Neural crest cell (in vitro differentiated cells): ENCODE data around the gene GPATCH2. TPM values are rescaled to one million over a fixed set of nuclear protein-coding genes. Genes with fewer than 3 reads are reported as not detected.

Experiments
- DNase-seq: peaks from one replicate; pipeline ENCODE4 v3.0.0; 2021; ENCODE audit warnings: low read depth, mixed read lengths, low spot score
- H3K27ac Mint-ChIP-seq: one replicate; pipeline ENCODE4 v1.8.0; 2021; ENCODE audit warnings: mild to moderate bottlenecking, mixed read lengths; ENCODE audit not compliant: unreplicated experiment
- H3K27me3 Mint-ChIP-seq: 2 replicates; pipeline ENCODE4 v1.8.0; 2021; ENCODE audit warnings: low read depth, mild to moderate bottlenecking, mixed read lengths
- H3K36me3 Mint-ChIP-seq: 2 replicates; pipeline ENCODE4 v1.8.0; 2021; ENCODE audit warnings: low read depth, mild to moderate bottlenecking, mixed read lengths
- H3K4me1 Mint-ChIP-seq: 2 replicates; pipeline ENCODE4 v1.8.0; 2021; ENCODE audit warnings: mixed read lengths
- H3K4me3 Mint-ChIP-seq: one replicate; pipeline ENCODE4 v1.8.0; 2021; ENCODE audit warnings: mild to moderate bottlenecking, mixed read lengths
- H3K9me3 Mint-ChIP-seq: 2 replicates; pipeline ENCODE4 v1.8.0; 2021; ENCODE audit warnings: mixed read lengths
- total RNA-seq: library from RNA; stranded (reverse); gene quantifications from 2 replicates; pipeline ENCODE4 v1.2.1, GENCODE V29; 2021
- TF ChIP-seq, protein P1 (sequence below): fragments of 200-600 bp; sonication (generic); conservative IDR thresholded peaks from 2 replicates; pipeline ENCODE4 v1.5.0; 2021; ENCODE audit warnings: antibody characterized with exemption, mild to moderate bottlenecking

GPATCH2 gene
- total RNA-seq, 1 donor from 2014 or later: 16.6 TPM

GRCh38 chr1:217626321-217626720 is 4.6 kb downstream of the GPATCH2 start:
- no peak overlapping the region for H3K27ac Mint-ChIP-seq
- H3K36me3 Mint-ChIP-seq: no peaks in the 10 kb centered on the region
- H3K4me1 Mint-ChIP-seq: peaks cover 23% of the 10 kb centered on the region
- no peak for DNase-seq
- H3K9me3 Mint-ChIP-seq: no peaks in the 10 kb centered on the region
- no peak overlapping the region for H3K4me3 Mint-ChIP-seq
- TF ChIP-seq, protein P1, sequence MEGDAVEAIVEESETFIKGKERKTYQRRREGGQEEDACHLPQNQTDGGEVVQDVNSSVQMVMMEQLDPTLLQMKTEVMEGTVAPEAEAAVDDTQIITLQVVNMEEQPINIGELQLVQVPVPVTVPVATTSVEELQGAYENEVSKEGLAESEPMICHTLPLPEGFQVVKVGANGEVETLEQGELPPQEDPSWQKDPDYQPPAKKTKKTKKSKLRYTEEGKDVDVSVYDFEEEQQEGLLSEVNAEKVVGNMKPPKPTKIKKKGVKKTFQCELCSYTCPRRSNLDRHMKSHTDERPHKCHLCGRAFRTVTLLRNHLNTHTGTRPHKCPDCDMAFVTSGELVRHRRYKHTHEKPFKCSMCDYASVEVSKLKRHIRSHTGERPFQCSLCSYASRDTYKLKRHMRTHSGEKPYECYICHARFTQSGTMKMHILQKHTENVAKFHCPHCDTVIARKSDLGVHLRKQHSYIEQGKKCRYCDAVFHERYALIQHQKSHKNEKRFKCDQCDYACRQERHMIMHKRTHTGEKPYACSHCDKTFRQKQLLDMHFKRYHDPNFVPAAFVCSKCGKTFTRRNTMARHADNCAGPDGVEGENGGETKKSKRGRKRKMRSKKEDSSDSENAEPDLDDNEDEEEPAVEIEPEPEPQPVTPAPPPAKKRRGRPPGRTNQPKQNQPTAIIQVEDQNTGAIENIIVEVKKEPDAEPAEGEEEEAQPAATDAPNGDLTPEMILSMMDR: no peak
- no peaks in the 10 kb centered on the region for H3K27me3 Mint-ChIP-seq

- no peak overlapping the region for H3K4me3 Mint-ChIP-seq
- no peak for DNase-seq
- H3K9me3 Mint-ChIP-seq: no peaks in the 10 kb centered on the region
- peaks cover 12% of the 10 kb centered on the region for H3K36me3 Mint-ChIP-seq
- TF ChIP-seq, protein P1: no peak
- no peaks in the 10 kb centered on the region for H3K27me3 Mint-ChIP-seq
- peaks cover 6% of the 10 kb centered on the region for H3K4me1 Mint-ChIP-seq
- no peak overlapping the region for H3K27ac Mint-ChIP-seq
These were observed 8.8 kb downstream of the GPATCH2 start for GRCh38 chr1:217622042-217622441.

GRCh38 chr1:217620814-217621213 is 10.1 kb downstream of the GPATCH2 start:
- Mint-ChIP-seq H3K9me3 (no peaks in the 10 kb centered on the region), H3K36me3 (peaks cover 12% of the 10 kb centered on the region), H3K27me3 (no peaks in the 10 kb centered on the region), H3K4me1 (peaks cover 6% of the 10 kb centered on the region), H3K4me3 (no peak overlapping the region), H3K27ac (no peak overlapping the region)
- no peak for DNase-seq
- TF ChIP-seq, protein P1: no peak

DNA sequence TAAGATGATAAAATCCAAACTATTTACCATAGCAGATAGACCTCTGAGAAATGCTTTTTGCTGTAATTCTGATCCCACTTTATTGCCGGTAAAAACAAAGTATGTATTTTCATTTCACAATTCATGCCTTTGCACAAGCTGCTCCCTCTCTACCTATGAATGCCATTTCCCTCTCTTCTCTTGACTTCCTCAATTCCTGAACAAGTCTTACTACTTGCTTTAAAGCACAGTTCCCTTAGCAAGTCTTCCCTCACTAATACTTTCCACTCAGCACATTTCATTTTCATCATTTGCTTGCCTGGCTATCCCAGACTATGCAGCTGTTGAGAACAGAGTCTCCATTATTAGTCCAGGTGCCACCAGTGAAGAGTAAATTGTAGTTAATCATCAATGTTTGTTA is 13.8 kb downstream of the GPATCH2 start:
- peaks cover 12% of the 10 kb centered on the region for H3K36me3 Mint-ChIP-seq
- no peaks in the 10 kb centered on the region for H3K27me3 Mint-ChIP-seq
- TF ChIP-seq, protein P1: no peak
- H3K4me3 Mint-ChIP-seq: no peak overlapping the region
- H3K4me1 Mint-ChIP-seq: peaks cover 3% of the 10 kb centered on the region
- H3K27ac Mint-ChIP-seq: no peak overlapping the region
- H3K9me3 Mint-ChIP-seq: no peaks in the 10 kb centered on the region
- no peak for DNase-seq

- DNase-seq: no peak
- Mint-ChIP-seq H3K4me3 (no peak overlapping the region), H3K9me3 (no peaks in the 10 kb centered on the region), H3K27ac (no peak overlapping the region), H3K36me3 (peaks cover 4% of the 10 kb centered on the region), H3K27me3 (no peaks in the 10 kb centered on the region), H3K4me1 (peaks cover 3% of the 10 kb centered on the region)
- TF ChIP-seq, protein P1: no peak
These were observed 16.6 kb downstream of the GPATCH2 start for GRCh38 chr1:217614200-217614712.
